ENCODE data around the gene OR4D1. TPM values are rescaled to one million over a fixed set of nuclear protein-coding genes. Genes with fewer than 3 reads are reported as not detected.

The OR4D1 gene
- total RNA-seq, 1 experiment from 2014 or later, result not detected

GRCh38 chr17:58174871-58175270 lies 26.7 kb downstream of the OR4D1 start:
- POLR2A ChIA-PET, result no interaction called here
- no TSS peak for BruUV-seq (replicated peaks)
- H3K4me1 Mint-ChIP-seq (ENCODE audit: low read depth, unreplicated experiment), result no peaks in the 10 kb centered on the region
- no peaks in the 10 kb centered on the region for H3K36me3 Mint-ChIP-seq (ENCODE audit: insufficient read depth, unreplicated experiment)
- TF ChIP-seq, protein P1, sequence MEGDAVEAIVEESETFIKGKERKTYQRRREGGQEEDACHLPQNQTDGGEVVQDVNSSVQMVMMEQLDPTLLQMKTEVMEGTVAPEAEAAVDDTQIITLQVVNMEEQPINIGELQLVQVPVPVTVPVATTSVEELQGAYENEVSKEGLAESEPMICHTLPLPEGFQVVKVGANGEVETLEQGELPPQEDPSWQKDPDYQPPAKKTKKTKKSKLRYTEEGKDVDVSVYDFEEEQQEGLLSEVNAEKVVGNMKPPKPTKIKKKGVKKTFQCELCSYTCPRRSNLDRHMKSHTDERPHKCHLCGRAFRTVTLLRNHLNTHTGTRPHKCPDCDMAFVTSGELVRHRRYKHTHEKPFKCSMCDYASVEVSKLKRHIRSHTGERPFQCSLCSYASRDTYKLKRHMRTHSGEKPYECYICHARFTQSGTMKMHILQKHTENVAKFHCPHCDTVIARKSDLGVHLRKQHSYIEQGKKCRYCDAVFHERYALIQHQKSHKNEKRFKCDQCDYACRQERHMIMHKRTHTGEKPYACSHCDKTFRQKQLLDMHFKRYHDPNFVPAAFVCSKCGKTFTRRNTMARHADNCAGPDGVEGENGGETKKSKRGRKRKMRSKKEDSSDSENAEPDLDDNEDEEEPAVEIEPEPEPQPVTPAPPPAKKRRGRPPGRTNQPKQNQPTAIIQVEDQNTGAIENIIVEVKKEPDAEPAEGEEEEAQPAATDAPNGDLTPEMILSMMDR (IDR thresholded peaks at IDR 0.05; ENCODE audit: insufficient read depth in 1 of 2, low read depth in 1 of 2, low read length in 1 of 2, severe bottlenecking in 1 of 2, unreplicated experiment in 1 of 2), result no peak
- no peak overlapping the region for H3K4me3 Mint-ChIP-seq (ENCODE audit: unreplicated experiment)
- Histone ChIP-seq H3K4me1 (no peaks in the 10 kb centered on the region), H3K9me3 (no peaks in the 10 kb centered on the region), H3K36me3 (ENCODE audit: control insufficient read depth, insufficient read depth, low read length) (no peaks in the 10 kb centered on the region), H3K4me3 (ENCODE audit: low read depth, low read length) (no peak overlapping the region), H3K27me3 (replicated peaks; ENCODE audit: control insufficient read depth, insufficient read depth, low read length) (no peaks in the 10 kb centered on the region; the same call in 1 of the 2 replicates)
- CTCF ChIA-PET, result no interaction called here
- peaks cover 21% of the 10 kb centered on the region for H3K27me3 Mint-ChIP-seq (ENCODE audit: insufficient read depth, unreplicated experiment)
- intact Hi-C loops (cut with micrococcal nuclease; ENCODE audit: unreplicated experiment), result no loop called here
- no peak for DNase-seq
- no peak overlapping the region for H3K27ac Mint-ChIP-seq (ENCODE audit: unreplicated experiment)
- H3K9me3 Mint-ChIP-seq (ENCODE audit: unreplicated experiment), result no peaks in the 10 kb centered on the region

DNA sequence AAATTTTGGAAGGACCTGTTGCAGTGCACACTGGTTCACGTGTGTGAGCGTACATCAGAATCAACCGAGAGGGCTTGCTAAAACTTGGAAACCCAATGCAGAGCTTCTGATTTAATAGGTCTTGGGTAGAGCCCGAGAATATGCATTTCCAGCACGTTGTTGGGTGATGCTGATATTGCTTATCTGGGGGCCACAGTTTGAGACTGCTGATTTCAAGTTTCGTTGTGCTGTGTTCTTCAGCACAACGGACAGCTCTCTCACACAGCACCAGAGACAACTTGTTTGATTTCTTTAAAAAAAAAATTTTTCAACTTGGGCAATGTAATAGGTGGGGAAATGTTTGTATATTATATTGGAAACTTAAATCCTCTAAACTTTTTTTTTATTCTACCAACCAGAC lies 28.0 kb downstream of the OR4D1 start:
- H3K4me1 ChIP-seq, result no peaks in the 10 kb centered on the region
- no peak overlapping the region for H3K27ac Mint-ChIP-seq (ENCODE audit: unreplicated experiment)
- no peak for DNase-seq
- no peaks in the 10 kb centered on the region for H3K27me3 ChIP-seq (replicated peaks; ENCODE audit: control insufficient read depth, insufficient read depth, low read length)
- intact Hi-C loops (cut with micrococcal nuclease; ENCODE audit: unreplicated experiment), result no loop called here
- H3K4me3 ChIP-seq (ENCODE audit: low read depth, low read length), result no peak overlapping the region
- peaks cover 15% of the 10 kb centered on the region for H3K27me3 Mint-ChIP-seq (ENCODE audit: insufficient read depth, unreplicated experiment)
- ChIA-PET POLR2A (no interaction called here), CTCF (no interaction called here)
- no peaks in the 10 kb centered on the region for H3K4me1 Mint-ChIP-seq (ENCODE audit: low read depth, unreplicated experiment)
- H3K4me3 Mint-ChIP-seq (ENCODE audit: unreplicated experiment), result no peak overlapping the region
- H3K36me3 ChIP-seq (ENCODE audit: control insufficient read depth, insufficient read depth, low read length), result no peaks in the 10 kb centered on the region
- no TSS peak for BruUV-seq (replicated peaks)
- TF ChIP-seq, protein P1 (IDR thresholded peaks at IDR 0.05; ENCODE audit: insufficient read depth in 1 of 2, low read depth in 1 of 2, low read length in 1 of 2, severe bottlenecking in 1 of 2, unreplicated experiment in 1 of 2), result no peak
- H3K9me3 Mint-ChIP-seq (ENCODE audit: unreplicated experiment), result no peaks in the 10 kb centered on the region
- H3K36me3 Mint-ChIP-seq (ENCODE audit: insufficient read depth, unreplicated experiment), result no peaks in the 10 kb centered on the region
- H3K9me3 ChIP-seq, result no peaks in the 10 kb centered on the region

GRCh38 chr17:58181796-58182195 lies 33.6 kb downstream of the OR4D1 start:
- Histone ChIP-seq H3K36me3 (ENCODE audit: control insufficient read depth, insufficient read depth, low read length) (no peaks in the 10 kb centered on the region), H3K4me3 (ENCODE audit: low read depth, low read length) (no peak overlapping the region), H3K27me3 (replicated peaks; ENCODE audit: control insufficient read depth, insufficient read depth, low read length) (no peaks in the 10 kb centered on the region), H3K9me3 (no peaks in the 10 kb centered on the region), H3K4me1 (no peaks in the 10 kb centered on the region)
- Mint-ChIP-seq H3K27ac (ENCODE audit: unreplicated experiment) (no peak overlapping the region), H3K27me3 (ENCODE audit: insufficient read depth, unreplicated experiment) (peaks cover 4% of the 10 kb centered on the region), H3K4me1 (ENCODE audit: low read depth, unreplicated experiment) (no peaks in the 10 kb centered on the region), H3K36me3 (ENCODE audit: insufficient read depth, unreplicated experiment) (no peaks in the 10 kb centered on the region), H3K4me3 (ENCODE audit: unreplicated experiment) (no peak overlapping the region), H3K9me3 (ENCODE audit: unreplicated experiment) (no peaks in the 10 kb centered on the region)
- ChIA-PET CTCF (no interaction called here), POLR2A (no interaction called here)
- intact Hi-C loops (cut with micrococcal nuclease; ENCODE audit: unreplicated experiment), result no loop called here
- BruUV-seq (replicated peaks), result no TSS peak
- TF ChIP-seq, protein P1 (IDR thresholded peaks at IDR 0.05; ENCODE audit: insufficient read depth in 1 of 2, low read depth in 1 of 2, low read length in 1 of 2, severe bottlenecking in 1 of 2, unreplicated experiment in 1 of 2), result no peak
- no peak for DNase-seq

Data from Caco-2 (cell line).